ENCODE data around the gene RBKS.

DNA sequence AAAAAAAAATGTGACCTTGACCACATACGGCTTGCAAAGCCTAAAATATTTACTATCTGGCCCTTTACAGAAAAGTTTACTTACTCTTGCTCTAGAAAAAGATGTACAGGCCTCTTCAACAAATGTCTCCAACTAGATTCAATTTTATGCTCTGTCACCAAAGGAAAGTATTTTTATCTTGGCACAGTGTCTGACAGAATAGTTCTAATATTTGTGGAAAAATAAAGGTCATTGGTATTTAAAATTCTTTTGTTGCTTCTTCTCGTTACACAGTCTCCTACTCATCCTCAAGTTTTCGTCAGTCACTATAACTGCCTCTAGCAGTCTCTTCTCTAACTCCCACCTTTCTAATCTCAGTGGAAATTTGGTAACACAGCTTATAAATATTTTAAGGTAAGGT lies 1.4 kb downstream of the RBKS start:
- no peak for TF ChIP-seq ZNF138 (tag by site-specific recombination; IDR thresholded peaks at IDR 0.05; ENCODE audit: borderline replicate concordance)
- TF ChIP-seq, protein P1, sequence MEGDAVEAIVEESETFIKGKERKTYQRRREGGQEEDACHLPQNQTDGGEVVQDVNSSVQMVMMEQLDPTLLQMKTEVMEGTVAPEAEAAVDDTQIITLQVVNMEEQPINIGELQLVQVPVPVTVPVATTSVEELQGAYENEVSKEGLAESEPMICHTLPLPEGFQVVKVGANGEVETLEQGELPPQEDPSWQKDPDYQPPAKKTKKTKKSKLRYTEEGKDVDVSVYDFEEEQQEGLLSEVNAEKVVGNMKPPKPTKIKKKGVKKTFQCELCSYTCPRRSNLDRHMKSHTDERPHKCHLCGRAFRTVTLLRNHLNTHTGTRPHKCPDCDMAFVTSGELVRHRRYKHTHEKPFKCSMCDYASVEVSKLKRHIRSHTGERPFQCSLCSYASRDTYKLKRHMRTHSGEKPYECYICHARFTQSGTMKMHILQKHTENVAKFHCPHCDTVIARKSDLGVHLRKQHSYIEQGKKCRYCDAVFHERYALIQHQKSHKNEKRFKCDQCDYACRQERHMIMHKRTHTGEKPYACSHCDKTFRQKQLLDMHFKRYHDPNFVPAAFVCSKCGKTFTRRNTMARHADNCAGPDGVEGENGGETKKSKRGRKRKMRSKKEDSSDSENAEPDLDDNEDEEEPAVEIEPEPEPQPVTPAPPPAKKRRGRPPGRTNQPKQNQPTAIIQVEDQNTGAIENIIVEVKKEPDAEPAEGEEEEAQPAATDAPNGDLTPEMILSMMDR (tag by site-specific recombination; IDR thresholded peaks at IDR 0.05), result no peak
- TF ChIP-seq ZNF221 (tag by site-specific recombination; IDR thresholded peaks at IDR 0.05; ENCODE audit: borderline replicate concordance), result no peak
- TF ChIP-seq, protein P2, sequence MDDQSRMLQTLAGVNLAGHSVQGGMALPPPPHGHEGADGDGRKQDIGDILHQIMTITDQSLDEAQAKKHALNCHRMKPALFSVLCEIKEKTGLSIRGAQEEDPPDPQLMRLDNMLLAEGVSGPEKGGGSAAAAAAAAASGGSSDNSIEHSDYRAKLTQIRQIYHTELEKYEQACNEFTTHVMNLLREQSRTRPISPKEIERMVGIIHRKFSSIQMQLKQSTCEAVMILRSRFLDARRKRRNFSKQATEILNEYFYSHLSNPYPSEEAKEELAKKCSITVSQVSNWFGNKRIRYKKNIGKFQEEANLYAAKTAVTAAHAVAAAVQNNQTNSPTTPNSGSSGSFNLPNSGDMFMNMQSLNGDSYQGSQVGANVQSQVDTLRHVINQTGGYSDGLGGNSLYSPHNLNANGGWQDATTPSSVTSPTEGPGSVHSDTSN (CRISPR knock-in tag; IDR thresholded peaks at IDR 0.05), result no peak
- TF ChIP-seq ZNF157 (tag by site-specific recombination; IDR thresholded peaks at IDR 0.05), result no peak
- no peak for TF ChIP-seq ZNF768 (tag by site-specific recombination; IDR thresholded peaks at IDR 0.05)
- no peak for TF ChIP-seq SP3 (tag by site-specific recombination; IDR thresholded peaks at IDR 0.05)
- TF ChIP-seq ZNF48 (tag by site-specific recombination; IDR thresholded peaks at IDR 0.05), result no peak
- no peak for TF ChIP-seq ZNF777 (tag by site-specific recombination; IDR thresholded peaks at IDR 0.05; ENCODE audit: borderline replicate concordance)
- TF ChIP-seq ZBTB17 (tag by site-specific recombination; IDR thresholded peaks at IDR 0.05), result no peak
- TF ChIP-seq, protein P3, sequence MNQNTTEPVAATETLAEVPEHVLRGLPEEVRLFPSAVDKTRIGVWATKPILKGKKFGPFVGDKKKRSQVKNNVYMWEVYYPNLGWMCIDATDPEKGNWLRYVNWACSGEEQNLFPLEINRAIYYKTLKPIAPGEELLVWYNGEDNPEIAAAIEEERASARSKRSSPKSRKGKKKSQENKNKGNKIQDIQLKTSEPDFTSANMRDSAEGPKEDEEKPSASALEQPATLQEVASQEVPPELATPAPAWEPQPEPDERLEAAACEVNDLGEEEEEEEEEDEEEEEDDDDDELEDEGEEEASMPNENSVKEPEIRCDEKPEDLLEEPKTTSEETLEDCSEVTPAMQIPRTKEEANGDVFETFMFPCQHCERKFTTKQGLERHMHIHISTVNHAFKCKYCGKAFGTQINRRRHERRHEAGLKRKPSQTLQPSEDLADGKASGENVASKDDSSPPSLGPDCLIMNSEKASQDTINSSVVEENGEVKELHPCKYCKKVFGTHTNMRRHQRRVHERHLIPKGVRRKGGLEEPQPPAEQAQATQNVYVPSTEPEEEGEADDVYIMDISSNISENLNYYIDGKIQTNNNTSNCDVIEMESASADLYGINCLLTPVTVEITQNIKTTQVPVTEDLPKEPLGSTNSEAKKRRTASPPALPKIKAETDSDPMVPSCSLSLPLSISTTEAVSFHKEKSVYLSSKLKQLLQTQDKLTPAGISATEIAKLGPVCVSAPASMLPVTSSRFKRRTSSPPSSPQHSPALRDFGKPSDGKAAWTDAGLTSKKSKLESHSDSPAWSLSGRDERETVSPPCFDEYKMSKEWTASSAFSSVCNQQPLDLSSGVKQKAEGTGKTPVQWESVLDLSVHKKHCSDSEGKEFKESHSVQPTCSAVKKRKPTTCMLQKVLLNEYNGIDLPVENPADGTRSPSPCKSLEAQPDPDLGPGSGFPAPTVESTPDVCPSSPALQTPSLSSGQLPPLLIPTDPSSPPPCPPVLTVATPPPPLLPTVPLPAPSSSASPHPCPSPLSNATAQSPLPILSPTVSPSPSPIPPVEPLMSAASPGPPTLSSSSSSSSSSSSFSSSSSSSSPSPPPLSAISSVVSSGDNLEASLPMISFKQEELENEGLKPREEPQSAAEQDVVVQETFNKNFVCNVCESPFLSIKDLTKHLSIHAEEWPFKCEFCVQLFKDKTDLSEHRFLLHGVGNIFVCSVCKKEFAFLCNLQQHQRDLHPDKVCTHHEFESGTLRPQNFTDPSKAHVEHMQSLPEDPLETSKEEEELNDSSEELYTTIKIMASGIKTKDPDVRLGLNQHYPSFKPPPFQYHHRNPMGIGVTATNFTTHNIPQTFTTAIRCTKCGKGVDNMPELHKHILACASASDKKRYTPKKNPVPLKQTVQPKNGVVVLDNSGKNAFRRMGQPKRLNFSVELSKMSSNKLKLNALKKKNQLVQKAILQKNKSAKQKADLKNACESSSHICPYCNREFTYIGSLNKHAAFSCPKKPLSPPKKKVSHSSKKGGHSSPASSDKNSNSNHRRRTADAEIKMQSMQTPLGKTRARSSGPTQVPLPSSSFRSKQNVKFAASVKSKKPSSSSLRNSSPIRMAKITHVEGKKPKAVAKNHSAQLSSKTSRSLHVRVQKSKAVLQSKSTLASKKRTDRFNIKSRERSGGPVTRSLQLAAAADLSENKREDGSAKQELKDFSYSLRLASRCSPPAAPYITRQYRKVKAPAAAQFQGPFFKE (tag by site-specific recombination; IDR thresholded peaks at IDR 0.05; ENCODE audit: borderline replicate concordance), result no peak
- no peak for TF ChIP-seq ZNF664 (tag by site-specific recombination; IDR thresholded peaks at IDR 0.05)
- TF ChIP-seq, protein P4, sequence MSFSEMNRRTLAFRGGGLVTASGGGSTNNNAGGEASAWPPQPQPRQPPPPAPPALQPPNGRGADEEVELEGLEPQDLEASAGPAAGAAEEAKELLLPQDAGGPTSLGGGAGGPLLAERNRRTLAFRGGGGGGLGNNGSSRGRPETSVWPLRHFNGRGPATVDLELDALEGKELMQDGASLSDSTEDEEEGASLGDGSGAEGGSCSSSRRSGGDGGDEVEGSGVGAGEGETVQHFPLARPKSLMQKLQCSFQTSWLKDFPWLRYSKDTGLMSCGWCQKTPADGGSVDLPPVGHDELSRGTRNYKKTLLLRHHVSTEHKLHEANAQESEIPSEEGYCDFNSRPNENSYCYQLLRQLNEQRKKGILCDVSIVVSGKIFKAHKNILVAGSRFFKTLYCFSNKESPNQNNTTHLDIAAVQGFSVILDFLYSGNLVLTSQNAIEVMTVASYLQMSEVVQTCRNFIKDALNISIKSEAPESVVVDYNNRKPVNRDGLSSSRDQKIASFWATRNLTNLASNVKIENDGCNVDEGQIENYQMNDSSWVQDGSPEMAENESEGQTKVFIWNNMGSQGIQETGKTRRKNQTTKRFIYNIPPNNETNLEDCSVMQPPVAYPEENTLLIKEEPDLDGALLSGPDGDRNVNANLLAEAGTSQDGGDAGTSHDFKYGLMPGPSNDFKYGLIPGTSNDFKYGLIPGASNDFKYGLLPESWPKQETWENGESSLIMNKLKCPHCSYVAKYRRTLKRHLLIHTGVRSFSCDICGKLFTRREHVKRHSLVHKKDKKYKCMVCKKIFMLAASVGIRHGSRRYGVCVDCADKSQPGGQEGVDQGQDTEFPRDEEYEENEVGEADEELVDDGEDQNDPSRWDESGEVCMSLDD (tag by site-specific recombination; IDR thresholded peaks at IDR 0.05), result no peak

Data from HEK293 (cell line).